HG02798 (cell line): ENCODE data around the gene PSG2.
"Not testable (repeated sequence)": the region's sequence is repeated elsewhere in the genome, so short reads cannot be mapped to it uniquely, and the experiment has no call there.

Experiments used
- ATAC-seq: cut with Tn5 transposase; IDR thresholded peaks from one replicate; pipeline ENCODE4 v1.9.1; 2021; ENCODE audit warnings: mild to moderate bottlenecking; ENCODE audit not compliant: unreplicated experiment, poor library complexity

Gene PSG2

DNA sequence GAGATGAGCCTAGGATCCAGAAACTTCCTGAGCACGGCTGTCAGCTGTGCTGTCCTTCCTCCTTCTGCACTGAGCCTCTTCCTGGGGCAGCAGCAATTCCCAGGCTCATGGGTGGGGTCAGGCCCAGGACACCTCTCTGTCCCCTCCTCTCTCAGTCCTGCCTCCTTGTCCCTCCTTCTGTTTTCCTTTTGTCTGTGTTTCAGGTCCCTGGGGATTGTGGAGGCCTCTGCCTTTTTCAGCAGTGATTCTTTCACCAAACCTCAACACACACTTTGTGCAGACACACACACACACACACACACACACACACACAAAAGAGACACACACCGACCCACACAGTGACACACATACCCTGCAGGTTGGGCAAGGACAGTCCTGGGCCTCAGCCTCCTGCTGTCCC lies at the start of gene PSG2:
TSS of gene PSG2 (minus strand) at position 101 of the 400 bp plus-strand sequence. CDS start 132 bp downstream, outside the sequence.
- ATAC-seq = not testable (repeated sequence)

DNA sequence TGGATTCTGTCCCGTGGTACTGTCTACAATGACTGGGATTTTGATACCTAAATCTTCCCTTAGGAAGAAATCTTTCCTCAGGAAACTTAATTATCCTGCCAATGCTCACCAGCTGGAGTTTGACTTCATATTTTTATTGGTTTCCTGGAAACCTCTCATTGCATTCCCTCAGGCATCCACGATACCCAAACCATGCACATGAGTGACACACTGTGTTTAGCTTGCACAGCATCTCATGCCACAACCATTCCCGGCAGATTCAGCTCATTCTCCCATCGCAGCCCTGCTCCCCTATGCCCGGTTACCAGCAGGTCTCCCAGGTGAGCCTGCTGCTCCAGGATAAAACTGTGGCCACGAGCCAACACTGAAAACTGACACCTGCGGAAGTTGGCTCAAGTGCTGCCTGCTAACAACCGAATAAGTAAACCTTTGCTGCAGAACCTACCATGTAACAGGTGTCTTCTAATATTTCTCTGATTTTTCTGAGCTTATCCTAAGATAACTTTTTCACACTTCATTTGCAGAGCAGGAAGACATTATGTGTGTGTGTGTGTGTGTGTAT lies 48.9 kb upstream of the PSG2 start:
- not testable (repeated sequence) for ATAC-seq

DNA sequence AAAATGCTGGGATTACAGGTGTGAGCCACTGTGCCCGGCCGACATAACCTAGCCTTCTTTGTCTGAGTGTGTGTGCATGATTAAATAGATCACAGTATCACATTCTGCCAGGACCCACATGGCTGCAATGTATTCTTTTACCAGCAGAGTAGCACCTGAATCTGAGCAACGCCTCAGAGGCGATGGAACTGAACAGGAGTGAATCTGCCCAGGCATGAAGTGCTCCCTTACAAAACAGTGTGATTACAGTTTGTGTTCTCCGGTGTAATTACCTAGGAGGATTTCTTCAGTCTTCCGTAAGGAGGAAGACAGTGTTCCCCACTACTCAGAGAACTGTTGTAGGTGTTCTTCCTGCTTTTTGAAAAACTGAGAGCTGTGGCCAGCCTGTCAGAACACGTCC lies 46.7 kb upstream of the PSG2 start:
- ATAC-seq = not testable (repeated sequence)

DNA sequence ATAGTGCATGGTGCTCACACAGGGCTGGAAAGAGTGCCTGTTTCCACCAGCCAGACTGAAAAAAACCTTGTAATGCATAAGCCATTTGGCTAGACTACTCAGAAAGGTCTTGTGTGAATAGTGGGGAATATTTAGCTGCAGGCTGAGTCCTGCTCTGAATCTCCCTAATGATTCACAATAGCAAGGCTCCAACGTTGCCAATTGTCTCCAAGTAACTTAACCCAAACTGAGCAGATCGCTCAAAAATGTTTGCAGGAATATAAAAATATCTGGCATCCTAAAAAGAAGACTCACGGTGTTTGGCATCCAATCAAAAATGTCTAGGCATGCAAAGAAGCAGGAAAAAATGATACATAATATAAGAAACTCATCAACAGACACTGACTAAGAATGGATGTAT lies 44.8 kb upstream of the PSG2 start:
- not testable (repeated sequence) for ATAC-seq

DNA sequence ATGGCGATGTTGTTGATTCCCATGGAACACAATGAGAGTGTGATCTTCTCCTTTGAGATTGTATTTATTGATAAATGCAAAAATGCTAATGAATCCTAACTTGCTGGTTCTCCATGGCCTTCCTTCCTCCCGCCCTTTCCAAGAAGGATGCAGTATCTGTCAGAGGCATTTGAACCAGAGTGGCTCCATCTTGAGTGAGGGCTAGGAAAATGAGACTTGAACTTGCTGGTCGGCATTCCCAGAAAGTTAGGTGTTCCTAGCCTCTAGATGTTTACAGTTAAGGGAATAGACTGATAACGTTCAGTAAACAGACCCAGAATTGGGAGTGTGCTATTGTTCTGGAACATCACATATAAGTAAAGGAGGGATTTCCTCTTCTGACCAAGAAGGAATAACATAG lies 44.2 kb upstream of the PSG2 start:
- ATAC-seq = no peak

DNA sequence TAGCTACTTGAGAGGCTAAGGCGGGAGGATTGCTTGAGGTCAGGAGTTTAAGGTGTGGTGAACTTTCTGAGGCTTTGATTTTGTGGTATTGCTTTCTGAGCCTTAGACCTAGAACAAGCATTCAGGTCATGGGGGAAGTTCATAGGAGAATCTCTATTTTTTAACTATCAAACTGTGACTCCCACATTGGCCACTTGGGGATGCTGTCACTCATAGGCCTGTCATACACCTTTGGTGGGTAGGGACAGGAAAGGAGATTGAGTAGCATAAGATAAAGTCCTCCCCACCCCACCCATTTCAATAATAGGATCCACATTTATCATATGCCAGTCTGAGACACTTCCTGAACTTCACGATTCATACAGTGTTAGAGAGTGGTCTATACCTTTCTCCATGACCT lies 41.9 kb upstream of the PSG2 start:
- no peak for ATAC-seq

DNA sequence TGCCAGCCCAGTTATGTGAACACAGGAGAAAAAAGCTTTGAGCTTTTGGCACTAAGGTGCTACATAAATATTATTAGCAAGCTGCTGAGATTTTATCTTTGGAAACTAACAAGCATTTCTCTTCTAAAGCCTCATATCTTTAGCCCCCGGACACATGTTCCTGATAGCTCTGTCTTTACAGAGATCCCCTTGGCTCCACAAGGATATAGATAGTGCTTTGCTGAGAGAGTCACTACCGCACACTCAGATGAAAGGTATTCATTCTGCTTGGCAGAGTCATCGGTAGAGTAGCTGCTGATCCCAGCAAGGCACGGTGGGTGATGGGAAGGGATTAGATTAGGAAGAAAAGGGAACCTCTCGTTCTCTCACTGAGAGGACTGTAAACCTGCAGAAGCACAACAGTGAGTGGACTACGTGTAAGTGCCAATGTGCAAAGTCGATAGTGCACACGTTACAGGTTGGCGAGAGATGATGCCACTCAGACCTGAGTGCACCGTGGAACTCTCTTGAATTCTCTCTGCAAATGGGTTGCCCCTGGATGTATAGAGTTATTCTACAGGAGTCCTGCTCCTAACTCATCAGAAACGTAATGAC lies 38.0 kb upstream of the PSG2 start:
- not testable (repeated sequence) for ATAC-seq

DNA sequence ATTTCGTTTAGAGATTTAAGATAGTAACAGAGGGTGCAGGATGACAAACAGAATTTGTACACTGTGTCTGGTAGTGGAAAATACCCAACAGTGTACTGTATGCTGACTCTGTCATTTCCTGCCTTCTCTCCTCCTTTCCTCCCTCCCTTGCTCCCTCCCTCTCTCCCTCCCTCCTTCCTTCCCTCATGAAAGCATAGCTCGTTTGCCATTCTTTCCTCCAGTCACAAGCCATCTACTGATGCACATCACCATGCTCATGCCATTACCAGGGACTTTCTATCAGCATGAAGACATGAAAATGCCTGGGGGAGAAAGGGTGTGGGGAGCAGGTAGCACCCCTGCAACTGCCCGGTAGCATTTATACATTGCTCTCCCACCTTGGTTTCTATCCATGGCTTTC lies 37.0 kb upstream of the PSG2 start:
- not testable (repeated sequence) for ATAC-seq

DNA sequence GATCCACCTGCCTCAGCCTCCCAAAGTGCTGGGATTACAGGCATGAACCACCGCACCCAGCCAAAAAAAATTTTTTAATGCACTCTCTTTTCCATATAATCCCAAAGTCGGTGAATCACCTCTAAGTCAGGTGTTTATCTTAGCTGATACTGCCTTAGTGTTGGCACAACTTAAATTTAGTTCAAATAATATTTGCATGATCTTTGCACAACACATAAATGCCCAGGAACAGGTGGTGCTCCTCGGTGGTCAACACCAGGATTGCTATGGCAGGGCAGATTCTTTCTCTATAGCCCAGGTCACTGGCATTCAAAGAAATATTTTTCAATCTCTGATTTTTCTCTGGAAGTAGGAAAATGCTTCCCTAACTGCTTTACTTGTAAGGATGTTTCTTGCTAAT lies 33.9 kb upstream of the PSG2 start:
- not testable (repeated sequence) for ATAC-seq

DNA sequence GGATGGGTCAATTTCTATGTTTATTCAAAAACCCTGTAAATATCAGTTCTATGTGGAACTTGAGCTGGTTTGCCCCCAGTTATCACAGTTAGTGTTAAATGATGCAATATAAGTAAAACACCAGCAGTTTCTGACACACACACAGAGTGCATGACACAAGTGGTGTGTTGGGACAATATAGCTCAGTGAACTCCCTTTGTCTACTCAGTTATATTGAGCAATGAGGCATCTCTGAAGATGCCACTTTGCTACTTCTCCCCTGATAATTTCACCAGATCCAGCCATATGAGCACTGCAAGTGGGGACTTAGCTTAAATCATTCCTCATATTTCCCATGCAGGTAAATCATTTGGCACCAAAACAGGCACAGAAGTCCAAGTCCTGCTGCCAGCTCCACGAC lies 33.0 kb upstream of the PSG2 start:
- ATAC-seq = not testable (repeated sequence)

DNA sequence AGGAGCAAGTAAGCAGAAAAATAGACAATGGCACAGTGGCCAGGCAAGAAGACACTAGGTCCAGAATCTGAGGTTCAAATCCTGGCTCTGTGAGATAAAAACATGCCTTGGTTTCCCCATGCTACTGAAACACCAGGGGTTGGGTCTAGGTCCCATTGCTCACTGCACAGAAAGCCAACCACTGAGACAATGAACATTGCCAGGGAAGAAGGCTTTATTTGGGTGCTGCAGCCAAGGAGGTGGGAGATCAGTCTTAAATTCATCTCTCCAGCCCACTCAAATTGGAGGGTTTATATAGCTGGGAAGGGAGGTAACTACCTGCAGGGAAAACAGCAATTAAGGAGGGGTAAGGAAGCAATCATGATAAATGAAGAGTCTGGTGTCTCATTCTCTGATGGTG lies 32.6 kb upstream of the PSG2 start:
- not testable (repeated sequence) for ATAC-seq

DNA sequence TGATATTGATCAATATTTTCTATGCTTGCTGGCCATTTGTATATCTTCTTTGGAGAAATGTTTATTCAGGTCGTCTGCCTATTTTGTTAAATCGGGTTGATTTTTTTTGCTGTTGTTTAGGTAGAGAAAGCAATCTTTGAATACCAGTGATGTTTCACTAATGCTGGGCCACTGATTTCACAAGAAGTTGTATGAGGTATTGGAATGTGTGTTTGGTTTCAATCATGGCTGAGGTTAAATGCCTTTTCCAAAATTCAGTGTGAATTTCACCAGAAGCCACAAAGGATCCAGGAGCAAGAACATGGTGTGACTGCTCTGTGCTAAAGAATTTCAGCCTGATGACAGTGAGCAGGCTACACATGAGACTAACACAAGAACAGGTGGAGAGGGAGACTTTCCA lies 32.1 kb upstream of the PSG2 start:
- not testable (repeated sequence) for ATAC-seq

DNA sequence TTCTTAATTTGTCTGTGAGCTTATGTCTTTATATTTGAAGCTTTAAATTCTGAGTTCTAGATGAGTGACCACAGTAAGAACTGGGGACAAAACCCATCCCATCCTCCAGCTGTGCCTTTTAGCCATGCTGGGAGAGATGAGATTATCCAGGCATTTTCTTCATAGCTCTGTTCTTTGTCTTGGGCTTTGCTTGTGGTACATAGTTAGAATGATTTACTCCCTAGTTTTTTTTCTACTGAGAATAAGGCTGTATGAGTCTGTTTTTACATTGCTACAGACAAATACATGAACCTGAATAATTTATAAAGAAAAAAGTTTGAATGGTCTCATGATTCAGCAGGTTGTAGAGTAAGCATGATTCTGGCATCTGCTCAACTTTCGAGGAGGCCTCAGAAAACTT lies 24.9 kb upstream of the PSG2 start:
- ATAC-seq = not testable (repeated sequence)

DNA sequence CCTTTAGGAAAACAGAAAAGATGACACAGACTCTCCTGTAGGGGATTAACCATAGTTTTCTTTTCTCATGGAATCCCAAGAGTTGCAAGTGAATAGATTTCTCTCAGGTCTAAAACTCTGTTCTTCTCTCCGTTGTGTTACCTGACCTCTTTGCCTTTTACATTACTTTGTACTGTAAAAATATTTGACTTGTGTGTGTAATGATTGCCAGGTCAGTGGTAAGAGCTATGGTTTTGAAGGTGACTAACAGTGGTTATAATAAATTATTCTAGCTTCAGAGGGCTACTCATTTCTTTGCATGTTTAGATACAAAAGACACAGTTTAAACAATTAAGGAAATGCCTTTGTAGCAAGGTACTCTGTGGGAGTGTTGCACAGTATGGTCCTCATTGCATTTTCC lies 23.0 kb upstream of the PSG2 start:
- no peak for ATAC-seq

DNA sequence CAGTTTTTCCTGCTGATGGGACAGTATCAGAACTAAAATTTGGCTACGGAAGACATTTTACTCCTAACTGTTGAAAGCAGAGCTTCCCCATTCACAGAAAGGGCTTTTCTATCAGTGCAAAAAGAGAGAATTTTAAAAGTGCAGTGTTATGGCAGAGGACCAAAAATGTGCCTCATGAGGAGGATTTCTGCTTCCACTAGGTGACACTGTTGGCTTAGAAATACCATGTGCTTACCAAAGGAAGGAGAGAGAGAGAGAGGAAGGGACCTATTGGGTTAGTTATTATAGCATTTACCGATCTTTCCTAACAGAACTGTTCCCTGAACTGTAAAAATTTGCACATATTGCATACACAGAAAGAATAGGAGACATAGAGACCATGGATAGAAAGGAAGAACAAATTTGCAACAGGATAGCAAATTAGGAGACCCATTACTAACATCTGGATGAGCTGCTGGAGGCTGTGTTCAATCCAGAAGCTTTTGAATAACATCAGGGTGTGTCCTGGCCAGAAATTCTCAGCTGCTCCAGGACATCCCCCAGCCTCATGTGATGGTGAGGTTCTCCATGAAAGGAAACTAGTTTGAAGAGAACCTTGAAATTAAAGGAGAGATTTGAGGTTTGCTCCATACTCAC lies 21.8 kb upstream of the PSG2 start:
- ATAC-seq = not testable (repeated sequence)

DNA sequence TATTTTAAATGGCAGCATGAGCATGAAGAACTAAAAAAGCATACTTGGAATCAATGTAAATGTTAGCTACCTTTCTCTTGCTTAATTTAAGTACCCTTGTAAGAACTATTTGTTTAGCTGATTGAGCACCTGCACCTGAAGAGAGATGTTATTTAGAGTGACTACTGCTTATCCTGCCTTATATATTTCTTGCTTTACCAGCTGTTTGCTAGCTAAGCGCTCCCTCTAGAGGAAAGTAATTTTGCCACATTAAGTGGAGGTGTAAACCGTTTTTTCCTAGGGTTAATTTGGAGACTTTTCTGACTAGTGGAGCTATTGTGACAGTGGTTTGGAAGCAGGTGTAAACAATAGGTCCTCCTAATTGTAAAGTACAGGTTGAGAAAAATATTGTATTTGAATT lies 19.4 kb upstream of the PSG2 start:
- no peak for ATAC-seq

DNA sequence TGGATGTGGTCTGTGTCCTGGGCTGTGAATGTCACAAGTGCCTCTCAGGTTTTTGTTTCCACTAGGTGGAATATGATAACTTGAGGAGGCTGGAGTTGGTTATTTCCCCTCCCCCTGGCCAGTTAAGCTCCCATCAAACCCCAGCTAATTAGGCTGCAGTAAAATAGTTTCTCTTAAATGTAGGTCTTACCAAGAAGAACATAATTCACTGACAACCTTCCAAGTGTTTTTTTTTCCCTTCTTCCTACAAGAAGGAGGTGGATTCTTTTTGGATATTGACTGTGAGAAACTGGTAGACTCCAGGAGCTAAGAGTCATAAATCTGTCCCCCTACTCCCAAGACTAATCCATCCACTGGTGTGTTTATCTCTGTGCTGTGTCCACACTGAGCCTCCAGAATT lies 15.9 kb upstream of the PSG2 start:
- ATAC-seq = not testable (repeated sequence)

DNA sequence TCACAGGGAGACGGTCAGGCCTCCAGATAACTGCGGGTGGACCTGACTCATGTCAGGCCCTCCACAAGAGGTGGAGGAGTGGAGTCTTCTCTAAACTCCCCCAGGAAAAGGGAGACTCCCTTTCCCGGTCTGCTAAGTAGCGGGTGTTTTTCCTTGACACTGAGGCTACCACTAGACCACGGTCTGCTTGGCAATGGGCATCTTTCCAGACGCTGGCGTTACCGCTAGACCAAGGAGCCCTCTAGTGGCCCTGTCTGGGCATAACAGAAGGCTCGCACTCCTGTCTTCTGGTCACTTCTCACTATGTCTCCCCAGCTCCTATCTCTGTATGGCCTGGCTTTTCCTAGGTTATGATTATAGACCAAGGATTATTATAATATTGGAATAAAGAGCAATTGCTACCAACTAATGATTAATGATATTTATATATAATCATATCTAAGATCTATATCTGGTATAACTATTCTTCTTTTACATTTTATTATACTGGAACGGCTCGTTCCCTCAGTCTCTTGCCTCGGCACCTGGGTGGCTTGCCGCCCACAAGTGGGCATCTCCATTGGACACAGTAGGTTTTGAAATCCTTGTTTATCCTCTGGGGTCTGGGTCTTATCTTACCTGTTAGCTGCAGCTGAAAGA lies 5.3 kb upstream of the PSG2 start:
- ATAC-seq = not testable (repeated sequence)

DNA sequence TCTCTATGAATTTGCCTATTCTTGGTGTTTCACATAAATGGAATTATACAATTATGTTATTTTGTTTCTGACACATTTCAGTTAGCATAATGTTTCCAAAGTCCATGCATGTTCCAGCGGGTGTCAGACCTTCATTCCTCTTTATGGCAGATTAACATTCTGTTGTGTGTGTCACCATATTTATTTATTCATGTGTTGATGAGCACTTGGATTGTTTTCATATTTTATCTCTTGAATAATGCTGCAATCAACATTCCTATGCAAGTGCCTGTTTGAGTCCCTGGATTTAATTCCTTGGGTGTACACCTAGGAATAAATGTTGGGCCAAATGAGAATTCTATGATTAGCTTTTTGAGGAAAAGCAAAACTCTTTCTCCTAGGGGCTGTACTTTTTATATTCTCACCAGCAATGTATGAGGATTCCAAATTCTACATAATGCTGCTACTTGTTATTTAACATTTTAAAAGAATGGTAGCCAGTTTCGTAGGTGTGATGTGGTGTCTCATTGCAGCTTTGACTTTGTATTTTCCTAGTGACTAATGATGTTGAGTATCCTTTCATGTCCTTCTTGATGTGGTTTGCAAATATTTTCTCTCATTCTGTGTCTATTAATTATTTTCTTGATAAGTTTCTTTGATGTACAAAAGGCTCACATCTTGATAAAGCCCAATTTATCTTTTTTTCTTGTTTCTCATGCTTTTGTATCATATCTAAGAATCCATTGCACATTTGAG lies 3.5 kb upstream of the PSG2 start:
- not testable (repeated sequence) for ATAC-seq

DNA sequence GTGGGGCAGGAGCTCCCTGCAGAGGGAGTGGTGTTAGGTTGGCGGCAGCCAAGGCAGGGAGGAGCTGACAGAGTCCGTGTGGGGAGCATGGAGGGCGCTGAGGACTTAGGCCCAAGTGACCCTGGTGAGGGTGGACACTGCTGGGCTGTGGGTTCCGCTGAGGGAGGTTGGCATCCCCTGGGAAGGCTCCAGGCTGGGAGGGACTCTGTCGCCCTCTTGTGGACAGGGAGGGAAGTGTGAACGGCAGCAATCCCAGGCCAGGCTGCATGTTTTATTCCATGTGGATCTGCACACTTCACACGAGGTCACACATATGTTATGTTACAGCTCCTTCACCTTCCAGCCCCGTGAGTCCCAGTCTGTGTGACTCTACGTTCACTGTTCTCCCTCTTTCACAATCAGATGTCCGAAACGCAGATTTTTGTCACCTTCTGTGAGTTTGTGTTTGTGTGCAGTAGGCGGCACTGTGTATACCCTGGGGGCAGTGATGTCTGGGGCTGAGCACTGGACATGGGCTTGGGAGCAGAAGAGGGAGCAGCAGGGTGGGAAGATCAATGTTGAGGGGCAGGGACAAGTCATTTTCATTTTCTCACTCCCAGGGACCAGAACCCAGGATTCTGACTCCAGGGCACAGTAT lies 1.8 kb upstream of the PSG2 start:
- ATAC-seq = not testable (repeated sequence)
